ENCODE results near the gene FREM3. TPM values are rescaled to one million over a fixed set of nuclear protein-coding genes. Genes with fewer than 3 reads are reported as not detected.

The FREM3 gene
- total and polyA plus RNA-seq, 2 of the 8 experiments (the other 6 are each of a cell fraction or from before 2014, with no cell fraction given) = 0.03 to 0.11 TPM

- Histone ChIP-seq H3K4me3 (ENCODE audit: extremely low read depth in 1 of 4, insufficient read depth in 2 of 4, low read depth in 3 of 4, low read length in 4 of 4) (no peak overlapping the region), H3K9me3 (ENCODE audit: insufficient read depth in 2 of 2, low read depth in 1 of 2, low read length in 1 of 2) (peaks cover 0 to 6% of the 10 kb centered on the region in 2 experiments; a peak in 2 of 4 replicates), H3K36me3 (ENCODE audit: control insufficient read depth in 2 of 4, insufficient read depth in 4 of 4, low read length in 3 of 4) (no peaks in the 10 kb centered on the region), H3K4ac (replicated peaks; ENCODE audit: insufficient read length, low read depth, low read length) (no peak overlapping the region), H3K4me1 (replicated peaks in 1 of 4; ENCODE audit: control insufficient read depth in 3 of 4, insufficient read depth in 4 of 4, low read length in 3 of 4) (no peaks in the 10 kb centered on the region), H2BK5ac (ENCODE audit: low read depth, low read length) (no peak overlapping the region), H3K56ac (replicated peaks; ENCODE audit: insufficient read length, low read depth, low read length) (no peak overlapping the region), H3K79me2 (ENCODE audit: control insufficient read depth in 1 of 2, insufficient read depth in 2 of 2, low read length in 2 of 2) (no peaks in the 10 kb centered on the region), H4K20me1 (replicated peaks in 1 of 2; ENCODE audit: control insufficient read depth in 1 of 2, insufficient read depth in 2 of 2, low read length in 2 of 2) (no peaks in the 10 kb centered on the region), H3K23ac (ENCODE audit: insufficient read length) (no peak overlapping the region), H3K14ac (ENCODE audit: insufficient read length) (no peak overlapping the region), H3K27ac (ENCODE audit: low read depth, low read length) (no peak overlapping the region), H3K27me3 (replicated peaks in 1 of 4; ENCODE audit: control insufficient read depth in 3 of 4, extremely low read depth in 1 of 4, insufficient read depth in 3 of 4, low read length in 3 of 4) (no peaks in the 10 kb centered on the region), H2BK20ac (ENCODE audit: low read length) (no peak overlapping the region), H3K4me2 (ENCODE audit: insufficient read depth in 1 of 2, low read depth in 2 of 2, low read length in 2 of 2) (no peak overlapping the region), H2AK5ac (ENCODE audit: low read depth, low read length) (no peak overlapping the region), H4K5ac (ENCODE audit: insufficient read length, low read depth, low read length) (no peak overlapping the region), H3K79me1 (ENCODE audit: low read depth, low read length) (no peaks in the 10 kb centered on the region), H2AFZ (ENCODE audit: low read length) (no peak overlapping the region), H3K23me2 (ENCODE audit: low read depth, low read length) (no peaks in the 10 kb centered on the region), H3K18ac (ENCODE audit: extremely low read depth, low read length) (no peak overlapping the region), H3K9ac (replicated peaks in 1 of 4; ENCODE audit: extremely low read depth in 1 of 4, low read depth in 3 of 4, low read length in 3 of 4) (no peak overlapping the region), H2BK120ac (replicated peaks; ENCODE audit: low read depth, low read length) (no peak overlapping the region), H2BK12ac (ENCODE audit: low read depth, low read length) (no peak overlapping the region), H4K8ac (ENCODE audit: extremely low read depth, insufficient read depth, low read length) (no peak overlapping the region), H4K91ac (replicated peaks; ENCODE audit: insufficient read length, low read length) (no peak overlapping the region), H2BK15ac (ENCODE audit: low read length) (no peak overlapping the region)
- FAIRE-seq (no peak), DNase-seq (ENCODE audit: low read depth in 1 of 2, low spot score in 2 of 2) (no peak)
- 61% methylated on average over 1 of the region's 1 CpG; no CpG with 5 or more reads in 1 of the 2 experiments for WGBS, 2 experiments (ENCODE audit: extremely low coverage in 1 of 2, insufficient coverage in 1 of 2, insufficient read length in 1 of 2, insufficient replicate concordance in 2 of 2, low coverage in 1 of 2, low lambda C conversion rate in 2 of 2, missing lambda C conversion rate in 1 of 2)
- ChIA-PET POLR2A (ENCODE audit: partially characterized antibody) (no interaction called here), CTCF (ENCODE audit: partially characterized antibody) (no interaction called here)
- TF ChIP-seq YY1 (IDR thresholded peaks at IDR 0.05; ENCODE audit: low read depth, low read length) = no peak
- TF ChIP-seq RAD21 (IDR thresholded peaks at IDR 0.05 in 1 of 2, conservative IDR thresholded peaks at IDR 0.05 in 1 of 2; ENCODE audit: low read depth in 2 of 2, low read length in 2 of 2) = no peak
- TF ChIP-seq JUN (IDR thresholded peaks at IDR 0.05; ENCODE audit: low read depth, low read length) = no peak
- no peak for TF ChIP-seq SRF (IDR thresholded peaks at IDR 0.05; ENCODE audit: low read depth, low read length)
- no peak for TF ChIP-seq KDM4A (IDR thresholded peaks at IDR 0.05; ENCODE audit: low read depth, low read length, severe bottlenecking)
- TF ChIP-seq RXRA (IDR thresholded peaks at IDR 0.05; ENCODE audit: insufficient read depth, low read depth, low read length) = no peak
- TF ChIP-seq MAFK (IDR thresholded peaks at IDR 0.05; ENCODE audit: low read depth, low read length) = no peak
- TF ChIP-seq RNF2 (IDR thresholded peaks at IDR 0.05; ENCODE audit: borderline replicate concordance, low read depth, low read length, missing control alignments, poor library complexity, severe bottlenecking) = no peak
- no peak for TF ChIP-seq GABPA (IDR thresholded peaks at IDR 0.05; ENCODE audit: borderline replicate concordance, insufficient read depth, low read length)
- no peak for TF ChIP-seq ATF3 (IDR thresholded peaks at IDR 0.05; ENCODE audit: insufficient read depth, low read depth, low read length)
- TF ChIP-seq E2F6 (IDR thresholded peaks at IDR 0.05) = no peak
- no peak for TF ChIP-seq PHF8 (conservative IDR thresholded peaks at IDR 0.05; ENCODE audit: low read depth, low read length)
These were observed 57.9 kb downstream of the FREM3 start for GRCh38 chr4:143642611-143643010.
